ENCODE results near the gene SLC38A11. TPM values are rescaled to one million over a fixed set of nuclear protein-coding genes. Genes with fewer than 3 reads are reported as not detected.
A peak's percentile ranks its signal among the peaks of the same experiment; 100 is the strongest.

SLC38A11 gene
- total RNA-seq, 1 experiment from 2014 or later, result not detected

DNA sequence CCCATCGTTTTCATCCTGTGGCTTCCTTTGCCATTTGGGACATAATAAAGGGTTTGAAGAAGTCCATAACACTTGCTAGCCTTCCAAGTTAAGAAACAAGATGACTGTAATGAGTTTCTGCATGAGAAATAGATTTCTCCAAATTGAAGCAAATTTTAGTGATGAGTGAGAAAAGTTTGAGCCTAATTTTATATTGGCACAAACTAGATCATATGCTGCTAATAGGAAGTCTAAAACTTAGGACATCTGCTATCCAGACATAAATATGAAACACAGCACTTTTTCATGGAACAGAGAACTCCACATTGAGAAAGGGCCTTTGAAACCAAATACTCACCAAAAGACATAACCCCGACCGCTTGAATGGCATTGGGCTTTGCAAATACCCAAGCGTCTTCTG lies 39.8 kb downstream of the SLC38A11 start:
- CTCF ChIA-PET, result interaction anchor here (0.6 kb wide), 1 partner anchor 75 kb away, joined by 3 read pairs; no protein-coding TSS in a partner anchor

DNA sequence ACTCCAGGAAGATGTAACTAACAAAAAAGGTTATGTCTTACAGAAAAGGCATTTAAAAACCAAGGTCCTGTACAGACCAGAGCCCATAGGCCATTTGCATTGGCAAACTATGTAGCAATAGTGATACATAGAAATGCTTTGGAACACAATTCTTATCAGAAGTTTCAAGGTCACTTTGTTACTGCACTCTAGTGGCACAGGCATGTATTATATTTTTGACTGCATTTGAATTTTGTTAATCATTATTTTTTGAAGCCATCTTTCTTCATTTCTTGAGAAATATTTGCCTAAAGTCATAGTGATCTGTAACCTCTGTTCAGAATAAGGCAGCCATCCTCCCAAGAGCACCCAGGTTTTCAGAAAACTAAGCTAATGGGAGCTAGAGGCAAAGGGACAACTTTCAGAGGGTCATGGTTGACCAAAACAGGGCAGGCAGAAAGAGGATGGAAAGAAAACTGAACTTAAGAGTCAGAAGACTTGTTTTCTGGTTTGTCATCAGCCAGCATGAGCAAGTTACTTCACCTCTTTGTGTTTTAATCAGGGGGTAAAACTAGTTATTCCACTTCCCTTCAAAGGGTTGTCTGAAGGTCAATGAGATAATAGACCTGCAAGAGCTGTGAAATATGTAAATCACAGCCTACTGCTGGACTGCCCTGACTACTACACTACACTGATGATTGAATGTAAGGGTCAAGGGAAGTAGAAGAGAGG lies 41.5 kb downstream of the SLC38A11 start:
- H4K20me1 ChIP-seq (ENCODE audit: insufficient read depth), result no peaks in the 10 kb centered on the region
- no peaks in the 10 kb centered on the region for H3K27me3 ChIP-seq (ENCODE audit: insufficient read depth, low read depth)
- peak overlapping the region; percentile 84 for H3K27ac ChIP-seq
- ChIA-PET CTCF (interaction anchor here (0.6 to 1.1 kb wide), 3 partner anchors 11 to 73 kb away, joined by 3 to 4 read pairs (median 3); no protein-coding TSS in a partner anchor), POLR2A (ENCODE audit: unreplicated experiment) (no interaction called here)
- no peaks in the 10 kb centered on the region for H3K9me3 ChIP-seq (ENCODE audit: insufficient read depth, low read depth)
- BruUV-seq (replicated peaks), result no TSS peak
- DNase-seq, result peak; percentile 16 to 88
- TF ChIP-seq EZH2 (IDR thresholded peaks at IDR 0.05; ENCODE audit: low read depth), result no peak
- TF ChIP-seq, protein P1, sequence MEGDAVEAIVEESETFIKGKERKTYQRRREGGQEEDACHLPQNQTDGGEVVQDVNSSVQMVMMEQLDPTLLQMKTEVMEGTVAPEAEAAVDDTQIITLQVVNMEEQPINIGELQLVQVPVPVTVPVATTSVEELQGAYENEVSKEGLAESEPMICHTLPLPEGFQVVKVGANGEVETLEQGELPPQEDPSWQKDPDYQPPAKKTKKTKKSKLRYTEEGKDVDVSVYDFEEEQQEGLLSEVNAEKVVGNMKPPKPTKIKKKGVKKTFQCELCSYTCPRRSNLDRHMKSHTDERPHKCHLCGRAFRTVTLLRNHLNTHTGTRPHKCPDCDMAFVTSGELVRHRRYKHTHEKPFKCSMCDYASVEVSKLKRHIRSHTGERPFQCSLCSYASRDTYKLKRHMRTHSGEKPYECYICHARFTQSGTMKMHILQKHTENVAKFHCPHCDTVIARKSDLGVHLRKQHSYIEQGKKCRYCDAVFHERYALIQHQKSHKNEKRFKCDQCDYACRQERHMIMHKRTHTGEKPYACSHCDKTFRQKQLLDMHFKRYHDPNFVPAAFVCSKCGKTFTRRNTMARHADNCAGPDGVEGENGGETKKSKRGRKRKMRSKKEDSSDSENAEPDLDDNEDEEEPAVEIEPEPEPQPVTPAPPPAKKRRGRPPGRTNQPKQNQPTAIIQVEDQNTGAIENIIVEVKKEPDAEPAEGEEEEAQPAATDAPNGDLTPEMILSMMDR (conservative IDR thresholded peaks at IDR 0.05), result no peak; the same call in 1 of the 2 replicates
- peak overlapping the region; percentile 53 for H3K4me2 ChIP-seq
- intact Hi-C loops (cut with micrococcal nuclease; ENCODE audit: unreplicated experiment), result loop anchor here (1.0 kb wide), 1 partner anchor 71 kb away; no protein-coding TSS in a partner anchor
- H3K4me1 ChIP-seq (replicated peaks; ENCODE audit: insufficient read depth), result peaks cover 36% of the 10 kb centered on the region
- peak overlapping the region; percentile 75; the same call in 1 of the 2 replicates for H2AFZ ChIP-seq
- no peaks in the 10 kb centered on the region for H3K36me3 ChIP-seq (ENCODE audit: low read depth)
- H3K9me2 ChIP-seq (ENCODE audit: insufficient read depth), result no peaks in the 10 kb centered on the region
- H3K79me2 ChIP-seq (ENCODE audit: low read depth), result no peaks in the 10 kb centered on the region
- peaks cover 8% of the 10 kb centered on the region; the same call in 1 of the 2 replicates for H3F3A ChIP-seq (ENCODE audit: insufficient read depth, low read depth)
- H3K4me3 ChIP-seq, result 0 out of 2 replicates have a peak overlapping the region, but pooled peaks have one; percentile 6

More for the DNA sequence above, 39.8 kb downstream of the SLC38A11 start:
- DNase-seq, result no peak
- Histone ChIP-seq H2AFZ (no peak overlapping the region), H3K4me3 (no peak overlapping the region), H3K4me2 (no peak overlapping the region), H3K79me2 (ENCODE audit: low read depth) (no peaks in the 10 kb centered on the region), H3K4me1 (replicated peaks; ENCODE audit: insufficient read depth) (peaks cover 27% of the 10 kb centered on the region), H4K20me1 (ENCODE audit: insufficient read depth) (no peaks in the 10 kb centered on the region), H3K9me3 (ENCODE audit: insufficient read depth, low read depth) (no peaks in the 10 kb centered on the region), H3K27me3 (ENCODE audit: insufficient read depth, low read depth) (no peaks in the 10 kb centered on the region), H3K36me3 (ENCODE audit: low read depth) (no peaks in the 10 kb centered on the region), H3K27ac (no peak overlapping the region), H3F3A (ENCODE audit: insufficient read depth, low read depth) (peaks cover 8% of the 10 kb centered on the region; the same call in 1 of the 2 replicates), H3K9me2 (ENCODE audit: insufficient read depth) (no peaks in the 10 kb centered on the region)
- POLR2A ChIA-PET (ENCODE audit: unreplicated experiment), result no interaction called here
- intact Hi-C loops (cut with micrococcal nuclease; ENCODE audit: unreplicated experiment), result no loop called here
- BruUV-seq (replicated peaks), result no TSS peak
- no peak for TF ChIP-seq EZH2 (IDR thresholded peaks at IDR 0.05; ENCODE audit: low read depth)
- TF ChIP-seq, protein P1 (conservative IDR thresholded peaks at IDR 0.05), result no peak

DNA sequence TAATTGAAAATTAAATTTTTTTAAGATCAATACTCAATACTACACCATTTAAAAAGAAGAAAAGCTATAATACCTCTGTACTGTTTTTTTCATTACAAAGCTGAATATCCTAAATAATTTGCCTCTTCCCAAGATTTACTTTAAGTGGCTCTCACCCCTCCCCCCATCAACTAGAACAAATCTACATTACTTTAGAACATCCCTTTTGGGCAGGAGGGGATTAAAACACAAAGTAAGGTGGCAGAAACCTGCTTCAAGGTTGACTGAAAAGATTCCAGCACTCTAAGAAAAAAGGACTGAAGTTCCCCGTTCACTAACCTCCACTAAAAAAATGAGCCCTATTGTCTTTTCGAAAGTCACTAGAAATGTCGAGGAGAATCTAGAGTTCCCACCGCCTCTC lies 42.3 kb downstream of the SLC38A11 start:
- Histone ChIP-seq H3K9me3 (ENCODE audit: insufficient read depth, low read depth) (no peaks in the 10 kb centered on the region), H3K36me3 (ENCODE audit: low read depth) (no peaks in the 10 kb centered on the region), H3K4me2 (peak overlapping the region; percentile 53; the same call in 1 of the 2 replicates), H3K79me2 (ENCODE audit: low read depth) (no peaks in the 10 kb centered on the region), H2AFZ (no peak overlapping the region), H4K20me1 (ENCODE audit: insufficient read depth) (no peaks in the 10 kb centered on the region), H3K4me3 (no peak overlapping the region), H3K9me2 (ENCODE audit: insufficient read depth) (no peaks in the 10 kb centered on the region), H3K4me1 (replicated peaks; ENCODE audit: insufficient read depth) (peaks cover 36% of the 10 kb centered on the region), H3F3A (ENCODE audit: insufficient read depth, low read depth) (peaks cover 8% of the 10 kb centered on the region; the same call in 1 of the 2 replicates), H3K27ac (peak overlapping the region; percentile 84), H3K27me3 (ENCODE audit: insufficient read depth, low read depth) (no peaks in the 10 kb centered on the region)
- TF ChIP-seq, protein P1 (conservative IDR thresholded peaks at IDR 0.05), result no peak
- no peak for TF ChIP-seq EZH2 (IDR thresholded peaks at IDR 0.05; ENCODE audit: low read depth)
- no peak for DNase-seq
- intact Hi-C loops (cut with micrococcal nuclease; ENCODE audit: unreplicated experiment), result no loop called here
- ChIA-PET CTCF (interaction anchor here (0.6 to 1.1 kb wide), 2 partner anchors 10 to 21 kb away, joined by 3 read pairs; no protein-coding TSS in a partner anchor), POLR2A (ENCODE audit: unreplicated experiment) (no interaction called here)
- BruUV-seq (replicated peaks), result no TSS peak

All from PC-9 (cell line).